Measurements from ENCODE around the gene LY6G6C. TPM values are rescaled to one million over a fixed set of nuclear protein-coding genes. Genes with fewer than 3 reads are reported as not detected.

Gene LY6G6C, protein sequence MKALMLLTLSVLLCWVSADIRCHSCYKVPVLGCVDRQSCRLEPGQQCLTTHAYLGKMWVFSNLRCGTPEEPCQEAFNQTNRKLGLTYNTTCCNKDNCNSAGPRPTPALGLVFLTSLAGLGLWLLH
- total RNA-seq, result under 1 TPM in 1 of 2 experiments, not detected in 1; 0.26 TPM

DNA sequence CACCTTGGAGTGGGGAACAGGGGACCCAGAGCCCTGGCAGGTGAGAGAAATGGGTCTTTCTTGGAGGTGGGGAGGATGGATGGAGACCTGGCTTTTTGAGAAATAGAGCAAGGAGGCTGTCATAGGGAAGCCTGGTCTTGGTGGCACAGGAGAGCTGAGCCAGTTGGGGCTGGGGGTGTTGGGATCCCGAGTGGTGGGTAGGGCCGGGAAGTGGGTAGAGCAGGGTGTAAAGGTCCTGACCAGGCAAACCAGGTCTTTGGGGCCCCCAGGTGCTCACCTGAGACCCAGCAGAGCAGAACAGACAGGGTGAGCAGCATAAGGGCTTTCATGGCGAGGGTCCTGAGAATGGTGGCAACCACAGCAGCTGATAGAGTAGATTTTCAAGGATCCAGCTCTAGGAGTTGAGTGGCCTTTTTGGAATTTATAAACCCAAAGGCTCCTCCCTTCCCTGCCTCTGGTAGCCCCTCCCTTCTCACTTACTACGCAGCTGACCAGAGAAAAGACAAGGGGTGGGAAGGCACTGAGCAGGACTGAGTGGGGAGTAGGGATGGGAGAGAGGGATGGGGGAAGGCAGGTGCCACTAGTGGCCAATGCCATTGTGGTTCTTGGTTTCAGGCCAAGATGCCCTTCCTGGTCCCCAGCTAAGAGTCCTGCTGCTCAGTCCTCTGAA lies at the start of gene LY6G6C:
LY6G6C (minus strand) TSS at position 396 of the 670 bp plus-strand sequence; CDS start at position 329, 67 bp downstream.
- Mint-ChIP-seq H3K4me3 (no peak within 1 kb of the TSS), H3K27ac (peak within 1 kb of the TSS; percentile 40)
- CTCF ChIA-PET, result no interaction called here

DNA sequence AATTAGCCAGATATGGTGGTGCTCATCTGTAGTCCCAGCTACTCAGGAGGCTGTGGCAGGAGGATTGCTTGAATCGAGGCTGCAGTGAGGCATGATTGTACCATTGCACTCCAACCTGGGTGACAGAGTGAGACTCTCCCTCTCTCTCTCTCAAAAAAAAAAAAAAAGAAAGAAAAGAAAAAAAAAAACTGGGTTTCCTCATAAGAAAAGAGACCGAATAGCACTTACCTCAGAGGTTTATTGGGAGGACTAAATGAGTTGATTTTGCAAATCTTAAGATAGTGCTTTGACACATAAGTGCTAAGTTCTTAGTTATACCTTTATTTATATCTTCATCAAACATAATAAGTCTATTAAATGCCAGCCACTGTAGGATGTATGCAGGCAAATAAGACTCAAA lies 49.3 kb upstream of the LY6G6C start:
- ATAC-seq (no peak), DNase-seq (no peak)
- Mint-ChIP-seq H3K36me3 (ENCODE audit: low read depth) (peaks cover 11% of the 10 kb centered on the region), H3K27ac (peak overlapping the region; percentile 55), H3K9me3 (ENCODE audit: insufficient read depth) (no peaks in the 10 kb centered on the region), H3K4me1 (ENCODE audit: low read depth) (peaks cover 58% of the 10 kb centered on the region), H3K27me3 (ENCODE audit: low read depth) (no peaks in the 10 kb centered on the region), H3K4me3 (no peak overlapping the region)
- ChIA-PET CTCF (interaction anchor here (0.9 to 8.3 kb wide), 15 partner anchors 11 to 104 kb away, joined by 3 to 118 read pairs (median 7); partner anchors contain the start of genes CLIC1, DDAH2, LY6G5C and MPIG6B), POLR2A (interaction anchor here (1.2 to 3.6 kb wide), 4 partner anchors 24 to 119 kb away, joined by 3 to 31 read pairs (median 4); partner anchors contain the start of gene MSH5)

More for the DNA sequence above, at the start of gene LY6G6C:
- DNase-seq (no peak), ATAC-seq (no peak)
- Mint-ChIP-seq H3K9me3 (ENCODE audit: insufficient read depth) (no peaks in the 10 kb centered on the region), H3K36me3 (ENCODE audit: low read depth) (peaks cover 8% of the 10 kb centered on the region), H3K4me1 (ENCODE audit: low read depth) (peaks cover 25% of the 10 kb centered on the region), H3K27me3 (ENCODE audit: low read depth) (peaks cover 8% of the 10 kb centered on the region)
- POLR2A ChIA-PET, result interaction anchor here (1.8 to 3.5 kb wide), 2 partner anchors 9 to 19 kb away, joined by 5 to 14 read pairs; partner anchors contain the start of gene MSH5

DNA sequence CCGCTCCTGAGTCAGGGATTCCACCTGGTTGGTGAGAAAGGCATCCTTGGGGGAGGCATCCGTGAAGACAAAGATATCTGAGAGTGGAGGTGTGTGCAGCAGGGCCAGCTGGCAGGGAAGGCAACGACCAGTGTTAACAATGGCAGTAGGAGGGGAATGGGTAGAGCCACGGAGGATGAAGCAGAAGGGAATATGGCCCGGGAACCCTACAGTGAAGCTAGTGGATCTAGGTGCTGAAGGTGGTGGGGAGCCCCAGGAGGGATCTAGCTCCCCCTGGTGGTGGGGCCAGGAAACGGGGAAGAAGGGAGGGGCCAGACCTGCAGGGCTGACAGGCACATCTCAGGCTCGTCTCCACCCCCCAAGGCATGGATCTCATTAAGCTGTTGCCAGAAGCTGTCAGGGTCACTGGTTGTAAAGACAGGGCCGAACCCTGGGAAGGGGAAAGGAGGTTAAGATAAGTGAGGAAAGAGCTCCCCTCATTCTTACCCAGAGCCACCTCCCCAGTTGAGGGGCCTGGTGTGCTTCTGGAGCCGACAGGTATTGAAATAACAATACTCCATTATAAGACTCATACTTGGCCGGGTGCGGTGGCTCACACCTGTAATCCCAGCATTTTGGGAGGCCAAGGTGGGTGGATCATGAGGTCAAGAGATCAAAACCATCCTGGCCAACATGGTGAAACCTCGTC lies 48.3 kb upstream of the LY6G6C start:
- no peak overlapping the region for H3K4me3 Mint-ChIP-seq
- peak; percentile 88 for DNase-seq
- POLR2A ChIA-PET, result interaction anchor here (1.0 to 3.6 kb wide), 5 partner anchors 12 to 105 kb away, joined by 3 to 31 read pairs (median 3); partner anchors contain the start of gene MSH5
- CTCF ChIA-PET, result interaction anchor here (0.8 to 8.3 kb wide), 39 partner anchors 9 to 228 kb away, joined by 3 to 118 read pairs (median 6); partner anchors contain the start of genes ABHD16A, CLIC1, DDAH2 and DDX39B
- H3K27ac Mint-ChIP-seq, result peak overlapping the region; percentile 60
- H3K36me3 Mint-ChIP-seq (ENCODE audit: low read depth), result peaks cover 11% of the 10 kb centered on the region
- H3K4me1 Mint-ChIP-seq (ENCODE audit: low read depth), result peaks cover 49% of the 10 kb centered on the region
- H3K9me3 Mint-ChIP-seq (ENCODE audit: insufficient read depth), result no peaks in the 10 kb centered on the region
- no peaks in the 10 kb centered on the region for H3K27me3 Mint-ChIP-seq (ENCODE audit: low read depth)
- peak; percentile 88 for ATAC-seq

DNA sequence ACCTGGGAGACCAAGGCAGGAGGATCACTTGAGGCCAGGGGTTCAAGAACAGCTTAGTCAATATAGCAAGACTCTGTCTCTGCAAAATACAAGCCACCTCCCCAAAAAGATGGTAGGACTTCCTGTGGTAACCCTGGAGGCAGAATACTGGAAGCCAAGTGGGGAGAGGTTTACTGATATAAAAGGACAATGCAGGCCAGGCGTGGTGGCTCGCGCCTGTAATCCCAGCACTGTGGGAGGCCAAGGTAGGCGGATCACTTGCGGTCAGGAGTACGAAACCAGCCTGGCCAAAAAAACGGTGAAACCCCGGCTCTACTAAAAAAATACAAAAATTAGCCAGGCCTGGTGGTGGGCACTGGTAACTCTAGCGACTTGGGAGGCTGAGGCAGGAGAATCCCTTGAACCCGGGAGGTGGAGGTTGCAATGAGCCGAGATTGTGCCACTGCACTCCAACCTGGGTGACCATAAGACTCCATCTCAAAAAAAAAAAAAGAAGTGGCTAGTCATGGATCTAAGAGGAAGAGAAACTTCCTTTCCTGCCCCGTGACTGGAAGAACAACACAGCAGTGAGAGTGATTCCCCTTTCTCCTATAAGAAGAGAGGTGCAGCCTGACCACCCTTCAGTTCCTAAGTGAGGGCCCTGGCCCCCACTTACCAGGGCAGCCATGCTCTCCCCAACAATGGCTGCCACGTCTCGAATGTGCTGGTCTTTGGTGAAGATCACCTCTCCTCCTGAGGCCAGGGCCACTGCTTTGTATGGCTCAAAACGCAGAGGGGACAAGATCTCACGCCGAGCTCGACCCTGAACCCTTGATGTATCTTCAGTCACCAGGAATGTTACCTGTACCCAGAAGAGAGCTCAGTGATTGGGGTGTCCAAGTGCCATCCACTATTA lies 47.1 kb upstream of the LY6G6C start:
- Mint-ChIP-seq H3K27me3 (ENCODE audit: low read depth) (no peaks in the 10 kb centered on the region), H3K4me1 (ENCODE audit: low read depth) (peaks cover 52% of the 10 kb centered on the region), H3K9me3 (ENCODE audit: insufficient read depth) (no peaks in the 10 kb centered on the region), H3K36me3 (ENCODE audit: low read depth) (peaks cover 20% of the 10 kb centered on the region), H3K27ac (no peak overlapping the region), H3K4me3 (no peak overlapping the region)
- DNase-seq (no peak), ATAC-seq (no peak)
- ChIA-PET POLR2A (interaction anchor here (1.0 to 3.6 kb wide), 4 partner anchors 11 to 103 kb away, joined by 3 to 31 read pairs (median 3); partner anchors contain the start of gene MSH5), CTCF (interaction anchor here (1.0 to 8.3 kb wide), 21 partner anchors 9 to 227 kb away, joined by 3 to 118 read pairs (median 8); partner anchors contain the start of genes ABHD16A, CLIC1, DDAH2 and DDX39B)

DNA sequence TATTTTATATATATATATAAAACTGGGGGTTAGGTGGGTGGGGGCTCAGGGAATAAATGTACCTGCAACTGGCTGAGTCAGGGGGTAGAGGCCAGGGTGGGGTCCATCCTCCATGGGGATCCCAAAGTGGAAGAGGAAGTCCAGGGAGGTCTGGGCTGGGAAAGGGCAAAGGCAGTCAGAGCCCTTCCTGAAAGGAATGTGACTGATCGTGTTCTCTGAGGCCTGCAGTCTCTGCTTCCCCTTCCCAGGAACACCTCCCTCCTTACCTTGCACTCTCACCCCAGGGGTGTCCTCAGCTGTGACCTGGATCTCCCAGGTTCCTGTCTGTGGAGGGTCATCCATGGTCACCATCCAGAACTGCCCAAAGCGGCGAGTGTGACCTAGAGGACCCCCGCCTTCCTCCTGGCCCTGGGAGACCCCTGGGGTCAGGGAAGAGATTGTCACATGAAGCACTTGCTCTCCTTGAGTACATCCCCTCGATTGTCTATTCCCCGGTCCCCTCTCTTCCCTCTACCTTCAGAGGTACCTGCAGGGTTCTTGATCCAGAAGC lies 45.6 kb upstream of the LY6G6C start:
- no peaks in the 10 kb centered on the region for H3K27me3 Mint-ChIP-seq (ENCODE audit: low read depth)
- no peaks in the 10 kb centered on the region for H3K9me3 Mint-ChIP-seq (ENCODE audit: insufficient read depth)
- ChIA-PET POLR2A (interaction anchor here (1.0 kb wide), 1 partner anchor 31 kb away, joined by 3 read pairs; the partner anchor contains the start of gene CLIC1), CTCF (interaction anchor here (8.3 kb wide), 1 partner anchor 28 kb away, joined by 118 read pairs; the partner anchor contains the start of genes CLIC1 and MSH5)
- H3K36me3 Mint-ChIP-seq (ENCODE audit: low read depth), result peaks cover 29% of the 10 kb centered on the region
- no peak overlapping the region for H3K27ac Mint-ChIP-seq
- no peak overlapping the region for H3K4me3 Mint-ChIP-seq
- DNase-seq (no peak), ATAC-seq (no peak)
- H3K4me1 Mint-ChIP-seq (ENCODE audit: low read depth), result peaks cover 46% of the 10 kb centered on the region

DNA sequence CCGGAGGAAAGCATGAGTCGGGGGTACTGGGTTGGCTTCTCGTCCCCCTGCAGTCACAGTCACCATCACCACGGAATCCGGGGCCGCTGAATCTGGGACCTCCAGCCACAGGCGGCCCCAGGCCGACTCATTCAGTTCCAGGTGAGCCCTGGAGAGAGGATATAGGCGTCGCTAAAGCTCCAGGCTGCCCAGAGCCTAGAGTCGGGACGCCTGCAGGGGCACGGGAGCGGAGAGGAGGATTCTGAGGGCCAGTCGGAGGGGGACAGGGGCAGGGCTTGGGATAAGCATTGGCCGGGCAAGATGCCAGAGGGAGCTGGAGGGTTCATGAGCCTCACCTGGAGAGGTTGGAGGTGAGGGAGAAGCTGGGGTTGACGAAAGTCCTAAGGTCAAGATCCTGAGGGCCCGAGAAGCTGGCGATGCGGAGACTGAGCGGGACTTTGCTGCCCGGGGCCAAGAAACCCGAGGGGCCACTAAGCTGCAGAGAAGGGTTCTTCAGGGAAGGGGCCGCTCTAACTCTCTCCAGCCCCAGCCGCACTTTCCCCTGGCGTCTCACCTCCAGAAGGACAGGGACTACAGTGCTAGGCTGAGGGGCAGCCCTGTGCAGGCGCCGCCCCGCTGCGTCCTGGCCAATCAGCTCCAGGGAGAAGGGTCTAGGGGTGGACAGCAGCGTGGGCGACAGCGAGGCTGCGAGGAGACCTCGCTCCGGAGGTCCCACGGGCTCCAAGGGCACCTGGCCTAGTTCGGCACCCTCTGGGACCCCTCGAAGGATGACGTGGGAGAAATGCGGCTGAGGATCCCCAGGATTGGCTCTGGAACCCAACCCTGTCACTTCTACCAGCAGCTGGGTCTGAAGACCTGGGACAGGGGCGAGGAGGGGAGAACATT lies 44.6 kb upstream of the LY6G6C start:
- CTCF ChIA-PET, result interaction anchor here (8.3 kb wide), 1 partner anchor 27 kb away, joined by 118 read pairs; the partner anchor contains the start of genes CLIC1 and MSH5
- Mint-ChIP-seq H3K9me3 (ENCODE audit: insufficient read depth) (no peaks in the 10 kb centered on the region), H3K36me3 (ENCODE audit: low read depth) (peaks cover 30% of the 10 kb centered on the region), H3K4me3 (no peak overlapping the region), H3K27me3 (ENCODE audit: low read depth) (no peaks in the 10 kb centered on the region), H3K4me1 (ENCODE audit: low read depth) (peaks cover 42% of the 10 kb centered on the region), H3K27ac (peak overlapping the region; percentile 20)
- DNase-seq, result no peak
- no peak for ATAC-seq
- POLR2A ChIA-PET, result interaction anchor here (1.0 kb wide), 1 partner anchor 30 kb away, joined by 3 read pairs; the partner anchor contains the start of gene CLIC1

DNA sequence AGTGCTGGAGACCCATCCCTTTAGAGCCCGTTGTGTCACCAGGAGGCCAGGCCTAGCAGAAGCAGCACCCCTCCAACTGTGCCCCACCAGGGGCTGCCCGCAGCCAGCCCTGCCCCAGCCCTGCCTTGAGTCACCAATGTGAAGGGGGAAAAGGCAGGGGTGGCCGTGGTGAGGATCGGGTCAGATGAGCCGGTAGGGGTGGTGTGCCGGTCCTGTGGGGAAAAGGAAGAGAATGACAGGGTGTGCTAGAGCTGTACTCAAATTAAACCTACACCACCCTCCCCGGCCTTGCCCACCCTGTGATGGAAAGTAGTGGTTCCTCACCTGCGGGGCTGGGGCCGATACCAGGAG lies 44.0 kb upstream of the LY6G6C start:
- Mint-ChIP-seq H3K9me3 (ENCODE audit: insufficient read depth) (no peaks in the 10 kb centered on the region), H3K4me3 (no peak overlapping the region), H3K36me3 (ENCODE audit: low read depth) (peaks cover 35% of the 10 kb centered on the region), H3K27me3 (ENCODE audit: low read depth) (no peaks in the 10 kb centered on the region), H3K4me1 (ENCODE audit: low read depth) (peaks cover 36% of the 10 kb centered on the region), H3K27ac (no peak overlapping the region)
- no peak for DNase-seq
- CTCF ChIA-PET, result interaction anchor here (8.3 kb wide), 1 partner anchor 27 kb away, joined by 118 read pairs; the partner anchor contains the start of genes CLIC1 and MSH5
- POLR2A ChIA-PET, result no interaction called here
- ATAC-seq, result no peak

DNA sequence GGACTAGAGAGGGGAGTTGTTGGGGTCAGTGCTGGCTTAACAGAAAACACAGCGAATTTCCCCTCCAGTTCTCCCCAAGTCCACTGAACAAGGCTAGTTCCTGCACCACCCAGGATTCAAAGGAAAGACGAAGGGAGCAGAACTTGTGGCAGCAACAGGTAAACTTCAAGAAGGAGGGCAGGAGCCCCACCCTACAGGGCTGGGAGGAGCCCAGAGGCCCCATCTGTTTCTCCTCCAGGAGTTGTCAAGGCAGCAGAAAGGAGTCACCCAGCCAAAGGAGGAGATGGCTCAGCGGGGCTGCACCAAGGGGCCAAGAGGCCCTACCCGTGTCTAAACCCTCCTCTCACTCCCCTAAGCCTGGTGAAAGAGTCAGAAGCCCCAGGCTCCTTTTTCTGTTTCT lies 42.7 kb upstream of the LY6G6C start:
- Mint-ChIP-seq H3K36me3 (ENCODE audit: low read depth) (peaks cover 40% of the 10 kb centered on the region), H3K27me3 (ENCODE audit: low read depth) (no peaks in the 10 kb centered on the region), H3K9me3 (ENCODE audit: insufficient read depth) (no peaks in the 10 kb centered on the region), H3K4me3 (no peak overlapping the region), H3K4me1 (ENCODE audit: low read depth) (peaks cover 26% of the 10 kb centered on the region), H3K27ac (no peak overlapping the region)
- ChIA-PET POLR2A (interaction anchor here (0.6 to 1.2 kb wide), 2 partner anchors 9 to 80 kb away, joined by 3 to 4 read pairs; no protein-coding TSS in a partner anchor), CTCF (no interaction called here)
- ATAC-seq (no peak), DNase-seq (no peak)

DNA sequence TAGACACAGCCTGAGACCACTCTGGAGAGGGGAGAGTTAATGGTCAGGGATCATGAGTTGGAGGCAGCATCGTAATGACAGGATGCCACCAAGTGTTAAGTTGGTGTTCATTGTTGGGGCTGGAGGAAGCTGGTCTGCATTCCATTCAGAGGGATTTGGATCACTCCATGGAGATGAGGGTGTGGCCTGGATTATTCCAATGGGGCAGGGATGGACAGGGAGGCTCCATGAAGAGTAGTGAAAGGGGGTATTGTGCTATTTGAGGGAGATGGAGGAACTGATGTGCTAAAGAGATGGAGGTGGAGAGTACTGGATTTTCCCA lies 42.0 kb upstream of the LY6G6C start:
- no peaks in the 10 kb centered on the region for H3K27me3 Mint-ChIP-seq (ENCODE audit: low read depth)
- DNase-seq (no peak), ATAC-seq (no peak)
- peaks cover 20% of the 10 kb centered on the region for H3K4me1 Mint-ChIP-seq (ENCODE audit: low read depth)
- no peaks in the 10 kb centered on the region for H3K9me3 Mint-ChIP-seq (ENCODE audit: insufficient read depth)
- H3K27ac Mint-ChIP-seq, result peak overlapping the region; percentile 61
- POLR2A ChIA-PET, result no interaction called here
- H3K36me3 Mint-ChIP-seq (ENCODE audit: low read depth), result peaks cover 43% of the 10 kb centered on the region
- CTCF ChIA-PET, result no interaction called here
- no peak overlapping the region for H3K4me3 Mint-ChIP-seq
